Mammary epithelial cell (primary cell): ENCODE results near the gene AVP.

Experiments used
- CTCF ChIP-seq, 2 donors: IDR thresholded peaks in 1 of 2; conservative IDR thresholded peaks in 1 of 2; 2 replicates each; pipeline ENCODE4 v1.5.1; 2011 to 2012; ENCODE audit warnings: inconsistent platforms in 2 of 2, low read length in 2 of 2, mild to moderate bottlenecking in 2 of 2, control low read depth in 1 of 2, low read depth in 1 of 2; ENCODE audit not compliant: insufficient read depth in 1 of 2; ENCODE audit errors: extremely low read depth in 1 of 2
- EZH2 ChIP-seq: IDR thresholded peaks from 2 replicates; pipeline ENCODE4 v1.6.1; 2012; ENCODE audit warnings: low read length, inconsistent platforms, borderline replicate concordance

- TF ChIP-seq EZH2: no peak
- TF ChIP-seq CTCF (conservative IDR thresholded peaks at IDR 0.05 in 1 of 2, IDR thresholded peaks at IDR 0.05 in 1 of 2; ENCODE audit: extremely low read depth in 1 of 2, insufficient read depth in 1 of 2, low read depth in 1 of 2, low read length in 2 of 2): no peak
Observed at GRCh38 chr20:3040086-3040485, 44.4 kb downstream of the AVP start.
